ENCODE data around the gene POP5. TPM values are rescaled to one million over a fixed set of nuclear protein-coding genes. Genes with fewer than 3 reads are reported as not detected.
"Not testable (repeated sequence)": the region's sequence is repeated elsewhere in the genome, so short reads cannot be mapped to it uniquely, and the experiment has no call there.

Gene POP5
- total RNA-seq, 1 donor from 2014 or later = 39.5 TPM

- Histone ChIP-seq H3K4me3 (no peak overlapping the region), H3K27ac (no peak overlapping the region), H3K4me1 (peaks cover 39% of the 10 kb centered on the region), H3K27me3 (ENCODE audit: low read depth) (no peaks in the 10 kb centered on the region), H3K9me3 (no peaks in the 10 kb centered on the region), H3K36me3 (no peaks in the 10 kb centered on the region)
- TF ChIP-seq CTCF (IDR thresholded peaks at IDR 0.05) = no peak
- DNase-seq = no peak
- intact Hi-C loops (cut with DNase I) = no loop called here
- no peak for ATAC-seq
Measured at GRCh38 chr12:120532701-120533238, 48.4 kb downstream of the POP5 start.

GRCh38 chr12:120530418-120530761 lies 50.8 kb downstream of the POP5 start:
- H3K27ac ChIP-seq = peak overlapping the region; percentile 90
- ATAC-seq = not testable (repeated sequence)

GRCh38 chr12:120529641-120530417 lies 51.4 kb downstream of the POP5 start:
- Histone ChIP-seq H3K4me1 (peaks cover 13% of the 10 kb centered on the region), H3K36me3 (peaks cover 3% of the 10 kb centered on the region), H3K27me3 (ENCODE audit: low read depth) (no peaks in the 10 kb centered on the region), H3K4me3 (peak overlapping the region; percentile 79), H3K27ac (peak overlapping the region; percentile 90), H3K9me3 (no peaks in the 10 kb centered on the region)
- DNase-seq (no peak), ATAC-seq (peak; percentile 49 to 68)
- intact Hi-C loops (cut with DNase I) = no loop called here
- no peak for TF ChIP-seq CTCF (IDR thresholded peaks at IDR 0.05)

More at GRCh38 chr12:120530418-120530761, 50.8 kb downstream of the POP5 start:
- Histone ChIP-seq H3K4me1 (peaks cover 16% of the 10 kb centered on the region), H3K4me3 (peak overlapping the region; percentile 79)
- H3K9me3 ChIP-seq; DNase-seq; H3K36me3 ChIP-seq; intact Hi-C loops (cut with DNase I); H3K27me3 ChIP-seq (ENCODE audit: low read depth): not testable (repeated sequence)

- H3K27ac ChIP-seq = peak within 1 kb of the TSS; percentile 90
- no peaks in the 10 kb centered on the region for H3K9me3 ChIP-seq
- ATAC-seq (peak; percentile 96 to 98), DNase-seq (peak; percentile 94)
- peaks cover 3% of the 10 kb centered on the region for H3K36me3 ChIP-seq
- intact Hi-C loops (cut with DNase I) = no loop called here
- H3K4me1 ChIP-seq = peaks cover 13% of the 10 kb centered on the region
- H3K27me3 ChIP-seq (ENCODE audit: low read depth) = no peaks in the 10 kb centered on the region
- TF ChIP-seq CTCF (IDR thresholded peaks at IDR 0.05) = no peak
- peak within 1 kb of the TSS; percentile 79 for H3K4me3 ChIP-seq
Measured at GRCh38 chr12:120528861-120529525, 52.2 kb downstream of the POP5 start, which contains the start of gene COQ5. COQ5 (minus strand) TSS chr12:120529158; CDS start chr12:120529141, 17 bp downstream.

Other genes with a start within 250 kb of the POP5 start
- gene MSI1, start 212.2 kb downstream of the POP5 start, total RNA-seq = 0.44 TPM
- gene COX6A1, start 143.3 kb downstream of the POP5 start, total RNA-seq = 263 TPM
- 20.4 TPM for gene TRIAP1, start 135.0 kb downstream of the POP5 start, total RNA-seq
- 31.7 TPM for gene GATC, start 135.0 kb downstream of the POP5 start, total RNA-seq
- gene SRSF9, start 111.7 kb downstream of the POP5 start, total RNA-seq = 115 TPM
- 285 TPM for gene DYNLL1, start 85.3 kb downstream of the POP5 start, total RNA-seq
- gene COQ5, start 52.2 kb downstream of the POP5 start, total RNA-seq = 24.1 TPM
- gene RNF10, start 47.0 kb downstream of the POP5 start, total RNA-seq = 175 TPM
- 0.30 TPM for gene CABP1, start 59.2 kb upstream of the POP5 start, total RNA-seq
- 98.1 TPM for gene MLEC, start 105.7 kb upstream of the POP5 start, total RNA-seq
- gene UNC119B, start 129.1 kb upstream of the POP5 start, total RNA-seq = 27.1 TPM
- 24.4 TPM for gene ACADS, start 144.4 kb upstream of the POP5 start, total RNA-seq